UCSD-AML1 (cell line): Measurements from ENCODE around the gene DPP9.
"Not testable (repeated sequence)": the region's sequence is repeated elsewhere in the genome, so short reads cannot be mapped to it uniquely, and the experiment has no call there.

Experiments used
- DNase-seq: peaks from one replicate; lab custom pipeline; 2025; ENCODE audit not compliant: unreplicated experiment; lab: John Stamatoyannopoulos, UW

DPP9 gene

DNA sequence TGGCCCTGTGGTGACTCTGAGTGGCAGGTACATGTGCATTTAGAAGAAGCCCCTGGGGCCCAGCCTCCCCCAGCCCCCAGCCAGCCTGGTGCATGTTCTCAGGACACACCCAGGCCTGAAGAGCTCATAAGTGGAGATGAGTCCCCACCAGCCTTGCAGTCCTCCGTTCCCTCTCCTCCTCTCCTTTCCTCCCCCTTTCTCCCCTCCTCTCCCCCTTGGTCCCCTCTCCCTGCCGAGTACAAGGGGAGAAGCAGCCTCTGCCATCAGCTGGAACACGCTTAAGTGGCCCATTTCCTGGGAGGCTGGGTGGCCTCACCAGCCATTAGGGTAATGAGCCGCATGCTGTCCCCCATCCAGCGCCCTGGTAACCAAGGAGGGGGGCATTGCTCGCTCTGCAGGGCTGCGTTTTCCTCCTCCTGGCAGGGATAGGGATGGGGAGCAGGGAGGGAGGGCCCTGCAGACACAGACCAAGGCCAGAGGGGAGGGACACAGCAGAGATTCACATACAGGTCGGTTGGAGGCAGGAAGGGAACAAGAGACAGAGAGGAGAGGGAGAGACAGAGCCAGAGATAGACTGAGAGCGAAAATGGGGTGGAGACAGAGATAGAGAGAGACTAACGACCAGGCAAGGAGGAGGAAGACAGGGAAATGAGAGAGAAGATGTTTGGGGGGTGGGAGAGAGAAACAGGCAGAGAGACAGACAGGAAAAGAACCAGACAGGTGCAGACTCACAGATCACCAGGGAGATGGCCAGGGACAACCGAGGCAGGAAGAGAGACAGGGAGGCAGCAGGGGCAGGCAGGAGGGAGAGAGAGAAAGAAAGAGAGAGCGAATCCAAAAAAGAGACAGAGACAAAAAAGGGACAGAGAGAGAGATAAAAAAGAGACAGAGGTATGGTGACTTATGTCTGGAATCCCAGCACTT is 19.3 kb upstream of the DPP9 start:
- no peak for DNase-seq

DNA sequence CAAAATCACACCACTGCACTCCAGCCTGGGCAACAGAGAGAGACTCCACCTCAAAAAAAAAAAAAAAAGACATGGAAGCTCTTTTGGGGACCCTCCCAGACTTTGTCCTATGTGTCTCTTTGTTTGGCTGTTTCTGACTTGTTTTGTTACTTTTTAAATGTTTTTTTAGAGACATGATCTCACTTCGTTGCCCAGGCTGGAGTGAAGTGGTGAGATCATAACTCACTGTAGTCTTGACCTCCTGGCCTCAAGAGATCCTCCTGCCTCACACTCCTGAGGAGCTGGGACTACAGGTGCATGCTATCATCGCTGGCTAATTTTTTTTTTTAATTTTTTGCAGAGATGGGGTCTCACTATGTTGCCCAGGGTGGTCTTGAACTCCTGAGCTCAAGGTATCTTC is 16.4 kb upstream of the DPP9 start:
- no peak for DNase-seq

GRCh38 chr19:4738734-4739133 is 15.1 kb upstream of the DPP9 start:
- DNase-seq = no peak

- no peak for DNase-seq
Observed at GRCh38 chr19:4737955-4738600, 14.4 kb upstream of the DPP9 start.

DNA sequence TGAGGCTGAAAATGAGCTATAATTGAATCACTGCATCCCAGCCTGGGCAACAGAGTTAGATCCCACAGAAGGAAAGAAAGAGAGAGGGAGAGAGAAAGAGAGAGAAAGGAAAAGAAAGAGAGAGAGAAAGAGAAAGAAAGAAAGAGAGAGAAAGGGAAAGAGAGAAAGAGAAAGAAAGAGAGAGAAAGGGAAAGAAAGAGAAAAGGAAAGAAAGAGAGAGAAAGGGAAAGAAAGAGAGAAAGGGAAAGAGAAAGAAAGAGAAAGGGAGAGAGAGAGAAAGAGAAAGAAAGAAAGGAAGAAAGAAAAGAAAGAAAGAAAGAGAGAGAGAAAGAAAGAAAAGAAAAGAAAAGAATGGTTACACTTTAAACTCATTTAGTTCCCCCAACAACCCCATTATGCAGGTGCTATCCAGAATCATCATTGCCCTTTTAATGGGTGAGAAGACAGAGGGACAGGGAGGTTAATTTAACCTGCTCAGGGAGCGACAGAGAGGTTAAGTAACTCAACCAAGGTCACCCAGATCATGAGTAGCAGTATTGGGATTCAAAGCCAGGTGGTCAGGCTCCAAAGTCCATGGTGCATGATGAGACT is 10.2 kb upstream of the DPP9 start:
- no peak for DNase-seq

GRCh38 chr19:4732680-4733114 is 9.1 kb upstream of the DPP9 start:
- DNase-seq = peak; percentile 29

GRCh38 chr19:4730740-4731171 is 7.1 kb upstream of the DPP9 start:
- peak; percentile 29 for DNase-seq

GRCh38 chr19:4728871-4729270 is 5.2 kb upstream of the DPP9 start:
- DNase-seq = no peak

- DNase-seq = peak; percentile 49
Observed at GRCh38 chr19:4722671-4723594, 709 bp downstream of the DPP9 start.

- no peak for DNase-seq
Observed at GRCh38 chr19:4721196-4721595, 2.4 kb downstream of the DPP9 start.

GRCh38 chr19:4720037-4720700 is 3.5 kb downstream of the DPP9 start:
- no peak for DNase-seq

DNA sequence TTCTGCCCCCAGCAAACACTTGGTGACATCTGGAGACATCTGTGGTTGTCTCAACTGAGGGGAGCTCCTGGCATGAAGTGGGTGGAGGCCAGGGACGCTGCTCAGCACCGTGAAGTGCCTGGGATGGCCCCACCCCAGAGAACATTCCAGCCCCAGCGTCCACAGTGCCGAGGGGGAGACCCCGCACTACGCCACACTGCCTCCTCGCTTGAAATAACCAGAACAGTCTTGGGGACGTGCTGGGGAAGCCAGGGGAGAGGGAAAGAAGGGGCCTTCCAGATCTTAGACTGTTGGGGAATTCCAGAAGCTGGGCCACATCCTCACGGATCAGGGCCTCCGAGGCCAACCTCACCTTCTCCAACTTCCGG is 4.2 kb downstream of the DPP9 start:
- DNase-seq = no peak

DNA sequence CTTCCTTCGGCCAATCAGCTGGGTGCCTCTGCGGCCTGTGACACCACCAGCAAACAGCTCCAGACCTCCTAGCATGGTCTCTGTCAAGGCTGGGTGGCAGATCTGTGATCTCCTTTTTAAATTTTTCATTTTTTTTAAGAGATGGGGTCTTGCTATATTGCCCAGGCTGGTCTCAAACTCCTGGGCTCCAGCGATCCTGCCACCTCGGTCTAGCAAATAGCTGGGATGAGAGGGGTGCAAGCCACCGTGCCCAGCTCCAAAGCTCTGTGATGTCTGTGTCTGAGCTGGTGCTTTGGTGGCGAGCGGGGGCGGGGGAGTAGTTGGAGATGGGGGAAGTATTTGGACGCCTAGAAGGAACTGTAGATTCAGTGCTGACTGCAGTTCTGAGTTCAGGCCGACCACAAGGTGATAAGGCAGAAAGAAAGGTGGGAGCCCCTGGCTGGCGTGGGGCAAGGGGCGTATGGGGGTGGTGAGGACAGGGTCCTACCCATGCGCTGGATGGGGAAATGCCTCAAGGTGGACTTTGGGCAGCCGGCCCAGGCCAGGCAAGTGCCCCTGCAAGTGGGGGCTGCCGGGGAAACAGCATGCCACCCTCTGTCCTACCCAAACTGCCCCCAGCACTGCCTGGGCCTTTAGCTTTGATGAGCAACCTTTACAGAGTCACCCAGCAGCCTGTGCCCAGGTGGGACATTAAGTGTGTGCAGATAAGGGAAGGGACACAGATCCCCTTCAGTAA is 5.5 kb downstream of the DPP9 start:
- DNase-seq = no peak

- DNase-seq = no peak
Observed at GRCh38 chr19:4717191-4717965, 6.3 kb downstream of the DPP9 start.

DNA sequence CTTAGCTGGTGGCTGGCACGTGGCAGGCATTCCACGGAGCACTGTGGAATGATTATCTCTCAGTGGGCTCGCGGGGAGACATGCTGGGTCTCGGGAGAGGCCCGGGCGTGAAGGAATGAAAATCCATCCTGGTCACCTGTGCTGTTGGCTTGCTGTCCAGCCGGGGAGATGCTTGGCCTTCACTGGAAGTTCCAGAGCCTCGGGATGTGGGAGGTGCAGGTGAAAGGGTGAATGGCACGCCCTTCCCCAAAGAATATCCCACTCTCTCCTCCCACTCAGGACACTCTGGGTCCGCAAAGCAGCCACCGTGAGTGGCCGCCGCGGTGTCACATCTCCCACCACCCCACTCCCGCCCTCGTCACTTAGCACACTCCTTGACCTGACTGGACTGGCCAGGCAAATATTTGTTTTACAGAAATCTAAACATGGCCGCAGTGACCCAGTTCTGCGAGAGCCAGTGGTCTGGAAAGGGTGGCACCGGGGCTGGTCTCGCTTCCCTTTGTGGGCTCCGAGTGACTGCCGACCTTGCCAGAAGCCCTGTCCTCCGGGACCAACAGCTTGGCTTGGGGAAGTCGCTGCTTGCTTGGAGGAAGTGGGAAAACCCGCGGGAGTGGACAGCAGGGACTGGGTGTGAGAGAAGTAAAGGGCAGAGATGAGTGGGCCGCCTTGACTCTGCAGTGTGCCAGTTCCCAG is 8.0 kb downstream of the DPP9 start:
- no peak for DNase-seq

DNA sequence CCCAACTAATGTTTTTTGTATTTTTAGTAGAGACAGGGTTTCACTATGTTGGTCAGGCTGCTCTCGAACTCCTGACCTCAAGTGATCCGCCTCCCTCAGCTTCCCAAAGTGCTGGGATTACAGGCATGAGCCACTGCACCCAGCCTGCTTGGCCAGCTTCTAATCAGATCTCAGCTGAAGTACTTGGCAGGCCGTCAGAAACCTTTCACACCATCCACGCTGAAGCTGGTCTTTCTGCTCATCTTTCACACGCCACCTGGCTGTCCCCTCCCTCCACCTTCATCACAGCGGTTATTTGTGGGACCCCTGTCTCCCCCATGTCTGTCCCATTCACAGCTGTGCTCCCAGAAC is 8.5 kb downstream of the DPP9 start:
- not testable (repeated sequence) for DNase-seq

DNA sequence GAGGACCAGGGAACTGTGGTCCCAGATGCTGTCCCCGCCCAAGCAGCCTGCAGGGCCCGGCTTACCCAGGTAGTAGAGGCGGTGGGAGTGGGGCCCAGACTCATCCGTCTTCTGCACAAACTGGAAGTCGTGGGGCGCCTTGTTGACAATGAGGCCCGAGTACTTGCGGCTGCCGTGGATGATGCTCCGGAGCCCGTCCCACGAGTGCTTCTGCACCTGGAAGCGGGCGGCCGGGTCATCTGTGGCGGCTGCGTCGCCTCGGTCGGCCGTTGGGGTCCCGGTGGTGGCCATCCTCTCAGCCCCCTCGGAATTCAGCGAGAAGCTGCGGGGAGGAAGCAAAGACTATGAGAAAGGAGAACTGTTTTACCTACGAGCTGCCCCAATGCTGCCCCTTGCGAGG is 9.6 kb downstream of the DPP9 start:
- no peak for DNase-seq

DNA sequence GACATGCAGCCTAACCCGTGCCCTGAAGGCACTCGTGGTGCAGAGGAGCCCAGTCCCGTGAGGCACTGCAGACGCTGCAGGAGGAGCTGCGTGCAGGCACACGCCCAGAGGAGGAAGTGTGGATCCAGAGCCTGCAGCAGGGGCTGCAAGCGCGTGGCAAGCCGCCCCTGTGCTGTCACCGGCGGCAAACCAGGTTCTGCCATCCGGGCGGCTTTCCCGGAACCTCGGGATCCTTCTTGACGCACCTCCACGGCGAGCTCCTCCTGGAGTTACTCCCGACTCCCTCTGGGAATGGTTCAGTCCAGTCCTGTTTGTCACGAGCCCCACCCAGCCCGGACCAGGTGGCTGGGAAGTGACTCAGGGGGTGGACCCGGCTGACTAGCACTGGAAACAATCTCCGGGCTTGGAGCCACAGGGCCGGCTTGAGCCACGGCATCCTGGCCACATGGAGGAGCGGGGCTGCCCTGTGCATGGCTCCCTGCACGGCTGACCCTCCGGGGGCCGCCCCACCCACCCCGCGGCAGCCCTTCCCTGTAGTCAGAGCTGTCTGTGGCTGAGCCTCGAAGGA is 10.2 kb downstream of the DPP9 start:
- no peak for DNase-seq
